ENCODE data around the gene RNF8.
"Not testable (repeated sequence)": the region's sequence is repeated elsewhere in the genome, so short reads cannot be mapped to it uniquely, and the experiment has no call there.

Gene RNF8, protein sequence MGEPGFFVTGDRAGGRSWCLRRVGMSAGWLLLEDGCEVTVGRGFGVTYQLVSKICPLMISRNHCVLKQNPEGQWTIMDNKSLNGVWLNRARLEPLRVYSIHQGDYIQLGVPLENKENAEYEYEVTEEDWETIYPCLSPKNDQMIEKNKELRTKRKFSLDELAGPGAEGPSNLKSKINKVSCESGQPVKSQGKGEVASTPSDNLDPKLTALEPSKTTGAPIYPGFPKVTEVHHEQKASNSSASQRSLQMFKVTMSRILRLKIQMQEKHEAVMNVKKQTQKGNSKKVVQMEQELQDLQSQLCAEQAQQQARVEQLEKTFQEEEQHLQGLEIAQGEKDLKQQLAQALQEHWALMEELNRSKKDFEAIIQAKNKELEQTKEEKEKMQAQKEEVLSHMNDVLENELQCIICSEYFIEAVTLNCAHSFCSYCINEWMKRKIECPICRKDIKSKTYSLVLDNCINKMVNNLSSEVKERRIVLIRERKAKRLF

GRCh38 chr6:37353761-37354525, at the start of gene RNF8:
TSS of gene RNF8 (plus strand) at chr6:37353983. CDS start at chr6:37354165, 182 bp downstream.
- peak; percentile 95 for DNase-seq

DNA sequence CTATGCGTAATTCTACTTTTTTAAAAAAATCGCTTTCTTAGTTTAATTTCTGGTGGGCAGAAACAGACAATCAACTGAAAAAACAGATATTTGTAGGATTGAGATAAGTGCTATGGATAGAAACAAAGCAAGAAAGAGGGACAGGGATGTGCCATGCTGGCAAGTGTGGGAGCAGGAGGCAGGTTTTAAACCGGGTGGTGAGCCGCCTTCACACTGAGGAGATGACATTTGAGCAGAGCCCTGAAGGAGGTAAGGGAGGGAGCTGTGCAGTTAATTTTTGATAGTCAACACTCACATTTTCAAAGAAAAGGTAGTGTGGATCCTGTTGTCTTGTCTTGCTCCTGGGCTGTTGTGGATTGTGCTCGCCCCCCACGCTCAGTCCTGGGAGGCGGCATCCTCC, 49.0 kb upstream of the RNF8 start:
- DNase-seq = no peak

DNA sequence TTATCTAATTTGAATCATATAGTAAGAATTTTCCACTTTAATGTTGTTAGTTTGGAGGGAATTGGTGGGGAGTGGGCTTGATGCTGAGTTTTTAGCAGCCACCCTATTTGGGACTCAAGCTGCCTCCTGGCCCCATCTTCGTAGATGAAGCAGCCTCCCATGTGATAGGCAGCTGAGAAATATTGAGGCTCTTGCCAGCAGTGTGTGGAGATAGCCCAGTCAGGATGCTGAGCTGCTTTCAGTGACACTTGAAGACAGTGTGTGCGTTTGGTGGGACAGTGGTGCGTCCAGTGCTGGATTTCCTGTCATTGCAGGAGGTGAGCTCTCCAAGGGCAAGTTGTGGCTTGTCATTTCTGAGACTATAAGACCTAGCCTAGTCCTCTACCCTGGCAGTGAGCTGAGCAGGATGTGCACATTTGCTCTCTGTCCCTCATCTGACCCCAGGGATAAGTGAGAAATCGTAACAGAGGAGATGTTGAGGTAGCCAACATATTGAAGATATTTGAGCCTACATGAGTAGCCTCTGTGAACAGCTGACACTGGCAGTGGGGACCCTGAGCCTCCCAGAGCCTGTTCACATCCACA, 47.9 kb upstream of the RNF8 start:
- DNase-seq = no peak

- DNase-seq = no peak
Measured at GRCh38 chr6:37306624-37307222, 47.1 kb upstream of the RNF8 start.

DNA sequence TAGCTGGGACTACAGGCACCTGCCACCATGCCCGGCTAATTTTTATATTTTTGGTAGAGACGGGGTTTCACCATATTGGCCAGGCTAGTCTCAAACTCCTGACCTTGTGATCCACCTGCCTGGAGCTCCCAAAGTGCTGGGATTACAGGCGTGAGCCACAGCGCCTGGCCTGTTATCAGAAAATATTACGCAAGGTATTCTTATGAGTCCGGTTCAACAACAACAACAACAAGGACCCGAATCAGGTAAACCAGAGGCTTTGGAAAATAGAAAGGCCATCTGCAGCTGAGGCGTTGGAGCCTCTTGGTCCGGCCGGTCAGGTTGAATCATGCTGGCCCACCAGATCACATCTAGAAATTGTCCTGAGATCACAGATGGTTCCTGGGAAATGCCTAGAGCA, 46.3 kb upstream of the RNF8 start:
- DNase-seq = not testable (repeated sequence)

DNA sequence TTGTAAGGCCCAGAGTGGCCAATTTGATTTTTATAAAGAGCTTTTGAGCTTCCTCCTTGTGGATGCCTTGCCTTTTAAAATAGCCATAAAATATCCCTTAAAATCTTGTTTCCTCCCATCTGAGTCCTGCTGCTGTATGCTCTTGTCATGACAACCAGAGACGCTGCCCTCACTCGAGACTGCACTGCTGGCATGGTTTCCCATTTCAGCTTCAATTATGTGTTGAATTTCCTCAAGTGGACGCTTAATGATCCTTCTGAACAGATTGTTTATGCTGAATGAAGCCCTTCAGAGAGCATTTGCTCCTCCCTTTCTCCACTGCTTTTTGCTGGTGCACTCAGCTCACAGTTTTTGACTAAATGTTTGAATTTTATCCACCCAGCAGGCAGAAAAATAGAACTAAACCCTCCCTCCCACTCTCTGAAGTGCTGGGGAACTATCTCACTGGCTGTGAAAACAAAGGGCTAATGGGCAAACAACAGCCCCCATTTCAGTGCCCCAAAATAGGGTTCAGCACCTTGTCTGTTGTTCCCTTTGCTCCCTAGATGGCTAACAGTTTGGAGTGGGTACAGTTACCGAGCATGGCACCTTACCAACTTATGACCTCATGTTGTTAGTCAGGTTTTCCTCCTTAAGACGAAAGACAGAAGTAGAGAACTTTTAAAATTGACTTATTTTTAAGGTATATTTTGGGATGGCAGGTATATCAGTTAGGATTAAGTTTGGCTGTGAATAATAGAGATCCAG, 45.5 kb upstream of the RNF8 start:
- DNase-seq = no peak

DNA sequence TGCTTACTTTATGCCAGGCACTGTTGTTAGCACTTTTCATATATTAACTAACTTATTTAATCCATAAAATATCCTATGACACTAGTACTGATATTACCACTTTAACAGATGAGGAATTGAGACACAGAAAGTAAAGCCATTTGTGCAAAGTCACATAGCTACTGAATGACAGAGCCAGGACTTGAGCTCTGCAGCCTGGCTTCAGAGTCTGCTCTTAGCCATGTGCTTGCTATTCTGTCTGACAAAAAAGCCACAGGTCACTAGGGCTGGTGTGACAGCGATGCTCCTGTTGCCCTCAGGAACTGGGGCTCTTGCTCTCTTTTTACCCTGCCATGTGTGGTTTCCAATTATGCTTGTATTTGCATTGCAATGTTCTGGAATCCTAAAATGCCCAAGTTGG, 44.7 kb upstream of the RNF8 start:
- no peak for DNase-seq

GRCh38 chr6:37309692-37310091, 44.1 kb upstream of the RNF8 start:
- DNase-seq = no peak

- DNase-seq = no peak
Measured at GRCh38 chr6:37310966-37311365, 42.8 kb upstream of the RNF8 start.

DNA sequence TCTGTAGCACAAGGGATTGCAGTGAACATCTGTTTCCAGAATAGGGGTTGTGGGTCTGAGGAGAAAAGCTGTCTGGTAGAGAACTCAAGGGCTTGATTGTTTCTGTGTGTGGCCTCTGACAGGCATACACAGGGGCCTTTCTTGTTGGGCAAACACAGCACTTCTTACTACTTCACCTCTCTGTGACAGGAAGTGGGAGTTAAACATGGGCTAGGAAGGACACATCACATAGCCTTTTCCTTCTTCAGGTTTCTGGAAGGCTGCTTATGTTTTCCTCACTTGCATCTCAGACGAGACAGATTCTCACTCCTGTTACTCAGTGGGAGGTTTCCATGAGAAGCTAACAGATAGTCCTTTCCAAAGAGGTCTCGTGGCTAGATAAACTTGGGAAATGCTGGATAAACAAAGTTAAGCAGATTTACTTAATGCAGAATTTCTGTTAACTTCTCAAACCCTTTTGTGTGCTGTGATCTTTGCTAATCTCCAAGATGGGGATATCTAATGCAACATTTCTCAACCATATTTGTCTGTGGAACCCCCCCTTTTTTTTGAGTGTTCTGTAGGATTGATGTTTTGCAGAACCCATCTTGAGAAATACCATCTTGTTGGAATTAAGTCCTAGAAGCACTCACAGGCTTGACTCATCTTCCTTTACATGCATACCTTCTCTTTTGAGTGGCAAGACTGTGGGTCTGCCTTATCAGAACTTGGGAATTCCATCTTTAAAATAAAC, 41.9 kb upstream of the RNF8 start:
- no peak for DNase-seq

GRCh38 chr6:37313723-37314486, 39.9 kb upstream of the RNF8 start:
- no peak for DNase-seq

DNA sequence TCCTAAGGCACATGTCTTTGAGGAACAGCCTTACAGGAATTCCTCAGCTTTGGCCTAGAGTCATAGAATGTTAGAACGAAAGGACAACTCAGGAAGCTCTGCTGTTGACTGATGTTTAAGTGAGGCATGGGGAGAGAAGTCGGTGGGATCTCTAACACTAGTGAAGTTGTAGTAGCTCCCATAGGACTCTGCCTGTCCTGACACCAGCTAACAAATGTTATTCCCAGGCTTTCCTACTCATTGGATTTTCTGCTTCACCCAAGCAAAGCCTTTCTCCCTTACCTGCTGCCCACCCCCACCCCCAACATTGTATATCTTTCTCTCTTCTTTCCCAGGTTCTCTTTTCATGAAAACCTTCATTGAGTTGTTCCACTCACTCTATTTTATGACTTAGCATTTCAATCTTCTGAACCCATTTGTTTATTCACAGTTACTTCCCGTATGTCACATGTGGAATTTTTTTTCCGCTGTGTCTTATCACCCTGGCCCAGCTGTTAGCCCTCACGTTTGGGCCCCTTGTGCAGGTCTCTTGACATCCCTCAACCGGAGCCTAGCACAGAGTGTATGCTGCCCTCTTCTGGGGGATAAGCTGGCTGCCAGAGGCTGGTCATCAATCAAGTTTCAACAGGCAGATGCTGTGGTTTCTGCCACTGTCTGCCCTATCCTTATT, 39.2 kb upstream of the RNF8 start:
- peak; percentile 55 for DNase-seq

DNA sequence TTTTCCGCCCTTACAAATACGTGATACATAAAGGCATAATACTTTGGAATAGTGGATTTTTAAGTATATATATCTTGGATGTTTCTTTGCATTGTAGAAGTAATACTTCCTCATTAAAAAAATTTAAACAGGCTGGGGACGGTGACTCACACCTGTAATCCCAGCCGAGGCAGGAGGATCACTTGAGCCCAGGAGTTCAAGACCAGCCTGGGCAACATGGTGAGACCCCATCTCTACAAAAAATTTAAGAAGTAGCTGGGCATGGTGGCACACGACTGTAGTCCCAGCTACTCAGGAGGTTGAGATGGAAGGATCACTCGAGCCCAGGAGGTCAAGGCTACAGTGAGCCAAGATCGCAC, 38.6 kb upstream of the RNF8 start:
- no peak for DNase-seq

- no peak for DNase-seq
Measured at GRCh38 chr6:37316071-37316470, 37.7 kb upstream of the RNF8 start.

DNA sequence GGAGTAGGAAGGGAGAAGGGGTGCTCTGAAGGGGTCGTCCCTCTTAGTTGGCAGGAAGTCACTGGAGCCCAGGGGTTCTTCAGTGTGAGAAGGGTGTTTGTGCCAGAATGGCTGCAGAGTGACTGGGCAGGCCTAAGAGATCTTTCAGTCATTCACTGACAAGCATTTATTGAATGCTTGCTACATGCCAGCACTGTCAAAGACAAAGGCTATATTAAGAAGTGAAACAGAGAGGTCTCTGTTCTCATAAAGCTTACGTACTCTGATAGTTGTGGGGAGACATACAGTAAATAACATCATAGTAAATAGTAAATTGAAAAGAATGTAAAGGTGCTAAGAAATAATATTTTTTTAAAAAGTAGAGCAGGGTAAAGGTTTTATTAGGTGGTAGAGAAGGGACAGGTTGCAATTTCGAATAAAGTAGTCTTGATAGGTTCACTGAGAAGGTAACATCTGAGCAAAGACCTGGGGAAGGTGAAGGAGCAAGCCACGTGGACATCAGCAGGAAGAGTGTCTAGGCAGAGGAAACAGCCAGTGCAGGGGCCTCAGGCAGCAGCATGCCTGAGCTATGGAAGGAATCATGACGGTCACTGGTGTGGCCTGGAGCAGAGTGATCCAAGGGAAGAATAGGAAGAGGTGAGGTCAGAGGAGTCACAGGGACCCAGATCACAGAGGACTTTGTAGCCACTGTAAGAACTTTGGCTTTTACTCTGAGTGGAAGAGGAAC, 36.3 kb upstream of the RNF8 start:
- DNase-seq = no peak

- DNase-seq = no peak
Measured at GRCh38 chr6:37319156-37319555, 34.6 kb upstream of the RNF8 start.

DNA sequence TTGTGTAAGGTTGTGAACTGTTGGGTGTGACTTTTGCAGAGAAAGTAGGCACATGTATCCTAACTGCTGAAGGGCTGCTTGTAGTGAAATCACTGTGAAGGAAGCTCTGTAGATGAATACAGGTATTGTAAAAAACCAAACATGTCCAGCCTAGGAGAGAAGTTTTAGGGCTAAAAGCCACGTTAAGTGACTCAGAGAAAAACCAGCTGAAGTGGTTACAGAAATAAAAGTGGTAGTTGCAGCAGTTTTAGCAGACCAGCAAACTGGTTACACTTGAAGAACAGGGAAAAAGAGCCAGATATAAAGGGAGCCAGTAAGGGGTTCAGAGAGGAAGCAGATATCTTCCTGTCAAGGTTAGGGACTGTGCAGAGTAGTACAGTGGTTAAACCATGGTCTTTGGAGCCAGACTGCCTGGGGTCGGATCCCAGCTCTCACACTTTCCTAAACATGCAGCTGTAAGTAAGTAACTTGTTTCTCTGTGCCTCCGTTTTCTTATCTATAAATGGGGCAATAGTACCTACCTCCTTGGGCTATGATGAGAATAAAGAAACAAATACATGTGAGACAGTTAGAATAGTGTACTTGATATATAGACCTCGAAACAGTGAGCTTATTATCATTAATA, 33.8 kb upstream of the RNF8 start:
- DNase-seq = no peak

GRCh38 chr6:37320646-37321045, 33.1 kb upstream of the RNF8 start:
- DNase-seq = no peak

- no peak for DNase-seq
Measured at GRCh38 chr6:37321101-37321500, 32.7 kb upstream of the RNF8 start.
